Suprapubic skin (tissue), 4 donors: ENCODE results near the gene MRPL53. TPM values are rescaled to one million over a fixed set of nuclear protein-coding genes. Genes with fewer than 3 reads are reported as not detected.

ENCODE experiments used
- DNase-seq, 2 donors: peaks; one replicate each; pipeline ENCODE4 v3.0.0-alpha.2; 2019; ENCODE audit warnings: low spot score in 2 of 2
- H3K27ac ChIP-seq: fragments of 200-600 bp; sonication (generic); one replicate; pipeline ENCODE4 v1.5.1; 2019
- H3K27me3 ChIP-seq: fragments of 200-600 bp; sonication (generic); one replicate; pipeline ENCODE4 v1.5.1; 2019
- H3K36me3 ChIP-seq: fragments of 200-600 bp; sonication (generic); one replicate; pipeline ENCODE4 v1.5.1; 2019
- H3K4me1 ChIP-seq: fragments of 200-600 bp; sonication (generic); one replicate; pipeline ENCODE4 v1.5.1; 2019
- H3K4me3 ChIP-seq: fragments of 200-600 bp; sonication (generic); one replicate; pipeline ENCODE4 v1.5.1; 2019; ENCODE audit warnings: mild to moderate bottlenecking
- H3K9me3 ChIP-seq: fragments of 200-600 bp; sonication (generic); one replicate; pipeline ENCODE4 v1.5.1; 2019
- CTCF ChIP-seq, 2 donors: fragments of 200-600 bp in 1 of 2; fragments of 450-650 bp in 1 of 2; sonication (generic) in 1 of 2; IDR thresholded peaks; one replicate each; pipeline ENCODE4 v1.5.1; 2016 to 2019; ENCODE audit warnings: antibody characterized with exemption in 2 of 2, mild to moderate bottlenecking in 1 of 2, moderate library complexity in 1 of 2
- EP300 ChIP-seq: sonication (generic); formaldehyde crosslinking; IDR thresholded peaks from one replicate; pipeline ENCODE4 v1.6.1; 2017; ENCODE audit warnings: antibody characterized with exemption
- POLR2A ChIP-seq, 2 donors: fragments of 450-650 bp; IDR thresholded peaks; one replicate each; pipeline ENCODE4 v1.6.1; 2017; ENCODE audit warnings: antibody characterized with exemption in 2 of 2, mild to moderate bottlenecking in 2 of 2, moderate library complexity in 2 of 2
- POLR2AphosphoS5 ChIP-seq, 3 donors: sonication (generic); formaldehyde crosslinking; IDR thresholded peaks; one replicate each; pipeline ENCODE4 v1.6.1; 2017; ENCODE audit warnings: antibody characterized with exemption in 3 of 3
- WGBS: methylation state at CpG from one replicate; pipeline ENCODE4 v1.1.5; 2018; 5-methylcytosine and 5-hydroxymethylcytosine counted together
- total RNA-seq, 4 donors: library from RNA; depleted of rRNA; stranded (reverse); fragments of >200 nt; gene quantifications; one replicate each; pipeline ENCODE4 v1.1.0, GENCODE V29; 2016

MRPL53 gene
- total RNA-seq, 4 donors from 2014 or later, result 13.1 to 36.0 (median 26.7) TPM

GRCh38 chr2:74496997-74497776 lies 24.7 kb upstream of the MRPL53 start:
- TF ChIP-seq EP300, result no peak
- TF ChIP-seq CTCF (IDR thresholded peaks at IDR 0.05), result no peak
- no peak for TF ChIP-seq POLR2A (IDR thresholded peaks at IDR 0.05)
- no peak for TF ChIP-seq POLR2AphosphoS5 (IDR thresholded peaks at IDR 0.05)
- Histone ChIP-seq H3K4me1 (peaks cover 30% of the 10 kb centered on the region), H3K27ac (no peak overlapping the region), H3K9me3 (no peaks in the 10 kb centered on the region), H3K4me3 (peak overlapping the region; percentile 46), H3K27me3 (peaks cover 50% of the 10 kb centered on the region), H3K36me3 (peaks cover 23% of the 10 kb centered on the region)
- DNase-seq, result no peak
- 56% methylated on average over 19 of the region's 19 CpGs for WGBS

- Histone ChIP-seq H3K4me3 (no peak overlapping the region), H3K27me3 (peaks cover 34% of the 10 kb centered on the region), H3K36me3 (peaks cover 40% of the 10 kb centered on the region), H3K4me1 (peaks cover 26% of the 10 kb centered on the region), H3K27ac (no peak overlapping the region), H3K9me3 (no peaks in the 10 kb centered on the region)
- WGBS, result 92% methylated on average over 1 of the region's 1 CpG
- no peak for DNase-seq
- TF ChIP-seq POLR2A (IDR thresholded peaks at IDR 0.05) (no peak), POLR2AphosphoS5 (IDR thresholded peaks at IDR 0.05) (no peak), EP300 (no peak), CTCF (IDR thresholded peaks at IDR 0.05) (no peak)
Observed at GRCh38 chr2:74495440-74495839, 23.0 kb upstream of the MRPL53 start.

- Histone ChIP-seq H3K27ac (no peak overlapping the region), H3K36me3 (peaks cover 56% of the 10 kb centered on the region)
- no peak for DNase-seq
Observed at GRCh38 chr2:74493546-74493945, 21.1 kb upstream of the MRPL53 start.

GRCh38 chr2:74491648-74492544 lies 19.4 kb upstream of the MRPL53 start:
- Histone ChIP-seq H3K4me1 (no peaks in the 10 kb centered on the region), H3K27ac (no peak overlapping the region), H3K9me3 (no peaks in the 10 kb centered on the region), H3K27me3 (no peaks in the 10 kb centered on the region), H3K36me3 (peaks cover 56% of the 10 kb centered on the region), H3K4me3 (no peak overlapping the region)
- DNase-seq, result no peak
- 97% methylated on average over 11 of the region's 12 CpGs for WGBS
- TF ChIP-seq POLR2A (IDR thresholded peaks at IDR 0.05) (no peak), POLR2AphosphoS5 (IDR thresholded peaks at IDR 0.05) (no peak), EP300 (no peak), CTCF (IDR thresholded peaks at IDR 0.05) (no peak)

More at GRCh38 chr2:74493546-74493945, 21.1 kb upstream of the MRPL53 start:
- Histone ChIP-seq H3K4me1 (peaks cover 14% of the 10 kb centered on the region), H3K4me3 (no peak overlapping the region), H3K27me3 (peaks cover 16% of the 10 kb centered on the region), H3K9me3 (no peaks in the 10 kb centered on the region)
- TF ChIP-seq EP300 (no peak), POLR2A (IDR thresholded peaks at IDR 0.05) (no peak), POLR2AphosphoS5 (IDR thresholded peaks at IDR 0.05) (no peak), CTCF (IDR thresholded peaks at IDR 0.05) (no peak)
- 94% methylated on average over 3 of the region's 3 CpGs for WGBS

GRCh38 chr2:74489906-74490305 lies 17.4 kb upstream of the MRPL53 start:
- no peaks in the 10 kb centered on the region for H3K9me3 ChIP-seq
- H3K36me3 ChIP-seq, result peaks cover 58% of the 10 kb centered on the region
- H3K27ac ChIP-seq, result no peak overlapping the region
- WGBS, result 95% methylated on average over 9 of the region's 9 CpGs
- no peak for DNase-seq
- H3K4me1 ChIP-seq, result no peaks in the 10 kb centered on the region
- no peak overlapping the region for H3K4me3 ChIP-seq
- H3K27me3 ChIP-seq, result no peaks in the 10 kb centered on the region
- no peak for TF ChIP-seq EP300
- TF ChIP-seq CTCF (IDR thresholded peaks at IDR 0.05), result no peak
- no peak for TF ChIP-seq POLR2AphosphoS5 (IDR thresholded peaks at IDR 0.05)
- no peak for TF ChIP-seq POLR2A (IDR thresholded peaks at IDR 0.05)
